ENCODE results near the gene PRDX2. TPM values are rescaled to one million over a fixed set of nuclear protein-coding genes. Genes with fewer than 3 reads are reported as not detected.
A peak's percentile ranks its signal among the peaks of the same experiment; 100 is the strongest.

The PRDX2 gene
- total RNA-seq (2014; rRNA removed; shearing (Covaris generic)) = 465 and 486 TPM in 2 replicates
- polyA plus RNA-seq (2016; fragmentation: Nextera tagmentation; extraction: Ambion mirVana) = 314 and 346 TPM in 2 replicates
- long read RNA-seq, transcript PRDX2-201 (6 exons, 987 nt) = major isoform, 676 of 701 reads
- long read RNA-seq, partial matches to known transcripts = 17 of 701 reads
- long read RNA-seq, other reads (novel, unspliced or antisense) = 8 of 701 reads

- no peak for TF ChIP-seq ZNF331 (CRISPR knock-in tag; IDR thresholded peaks at IDR 0.05; ENCODE audit: low read depth)
- no peak for TF ChIP-seq STAT1 (IDR thresholded peaks at IDR 0.05; ENCODE audit: unreplicated experiment)
- no peak for TF ChIP-seq EZH2phosphoT487 (IDR thresholded peaks at IDR 0.05; ENCODE audit: unreplicated experiment)
- peak; percentile 76 for TF ChIP-seq CREB1 (CRISPR knock-in tag; IDR thresholded peaks at IDR 0.05; ENCODE audit: low read depth)
- peak; percentile 96 for TF ChIP-seq POLR2AphosphoS5 (IDR thresholded peaks at IDR 0.05; ENCODE audit: low read depth)
- TF ChIP-seq, protein P1, sequence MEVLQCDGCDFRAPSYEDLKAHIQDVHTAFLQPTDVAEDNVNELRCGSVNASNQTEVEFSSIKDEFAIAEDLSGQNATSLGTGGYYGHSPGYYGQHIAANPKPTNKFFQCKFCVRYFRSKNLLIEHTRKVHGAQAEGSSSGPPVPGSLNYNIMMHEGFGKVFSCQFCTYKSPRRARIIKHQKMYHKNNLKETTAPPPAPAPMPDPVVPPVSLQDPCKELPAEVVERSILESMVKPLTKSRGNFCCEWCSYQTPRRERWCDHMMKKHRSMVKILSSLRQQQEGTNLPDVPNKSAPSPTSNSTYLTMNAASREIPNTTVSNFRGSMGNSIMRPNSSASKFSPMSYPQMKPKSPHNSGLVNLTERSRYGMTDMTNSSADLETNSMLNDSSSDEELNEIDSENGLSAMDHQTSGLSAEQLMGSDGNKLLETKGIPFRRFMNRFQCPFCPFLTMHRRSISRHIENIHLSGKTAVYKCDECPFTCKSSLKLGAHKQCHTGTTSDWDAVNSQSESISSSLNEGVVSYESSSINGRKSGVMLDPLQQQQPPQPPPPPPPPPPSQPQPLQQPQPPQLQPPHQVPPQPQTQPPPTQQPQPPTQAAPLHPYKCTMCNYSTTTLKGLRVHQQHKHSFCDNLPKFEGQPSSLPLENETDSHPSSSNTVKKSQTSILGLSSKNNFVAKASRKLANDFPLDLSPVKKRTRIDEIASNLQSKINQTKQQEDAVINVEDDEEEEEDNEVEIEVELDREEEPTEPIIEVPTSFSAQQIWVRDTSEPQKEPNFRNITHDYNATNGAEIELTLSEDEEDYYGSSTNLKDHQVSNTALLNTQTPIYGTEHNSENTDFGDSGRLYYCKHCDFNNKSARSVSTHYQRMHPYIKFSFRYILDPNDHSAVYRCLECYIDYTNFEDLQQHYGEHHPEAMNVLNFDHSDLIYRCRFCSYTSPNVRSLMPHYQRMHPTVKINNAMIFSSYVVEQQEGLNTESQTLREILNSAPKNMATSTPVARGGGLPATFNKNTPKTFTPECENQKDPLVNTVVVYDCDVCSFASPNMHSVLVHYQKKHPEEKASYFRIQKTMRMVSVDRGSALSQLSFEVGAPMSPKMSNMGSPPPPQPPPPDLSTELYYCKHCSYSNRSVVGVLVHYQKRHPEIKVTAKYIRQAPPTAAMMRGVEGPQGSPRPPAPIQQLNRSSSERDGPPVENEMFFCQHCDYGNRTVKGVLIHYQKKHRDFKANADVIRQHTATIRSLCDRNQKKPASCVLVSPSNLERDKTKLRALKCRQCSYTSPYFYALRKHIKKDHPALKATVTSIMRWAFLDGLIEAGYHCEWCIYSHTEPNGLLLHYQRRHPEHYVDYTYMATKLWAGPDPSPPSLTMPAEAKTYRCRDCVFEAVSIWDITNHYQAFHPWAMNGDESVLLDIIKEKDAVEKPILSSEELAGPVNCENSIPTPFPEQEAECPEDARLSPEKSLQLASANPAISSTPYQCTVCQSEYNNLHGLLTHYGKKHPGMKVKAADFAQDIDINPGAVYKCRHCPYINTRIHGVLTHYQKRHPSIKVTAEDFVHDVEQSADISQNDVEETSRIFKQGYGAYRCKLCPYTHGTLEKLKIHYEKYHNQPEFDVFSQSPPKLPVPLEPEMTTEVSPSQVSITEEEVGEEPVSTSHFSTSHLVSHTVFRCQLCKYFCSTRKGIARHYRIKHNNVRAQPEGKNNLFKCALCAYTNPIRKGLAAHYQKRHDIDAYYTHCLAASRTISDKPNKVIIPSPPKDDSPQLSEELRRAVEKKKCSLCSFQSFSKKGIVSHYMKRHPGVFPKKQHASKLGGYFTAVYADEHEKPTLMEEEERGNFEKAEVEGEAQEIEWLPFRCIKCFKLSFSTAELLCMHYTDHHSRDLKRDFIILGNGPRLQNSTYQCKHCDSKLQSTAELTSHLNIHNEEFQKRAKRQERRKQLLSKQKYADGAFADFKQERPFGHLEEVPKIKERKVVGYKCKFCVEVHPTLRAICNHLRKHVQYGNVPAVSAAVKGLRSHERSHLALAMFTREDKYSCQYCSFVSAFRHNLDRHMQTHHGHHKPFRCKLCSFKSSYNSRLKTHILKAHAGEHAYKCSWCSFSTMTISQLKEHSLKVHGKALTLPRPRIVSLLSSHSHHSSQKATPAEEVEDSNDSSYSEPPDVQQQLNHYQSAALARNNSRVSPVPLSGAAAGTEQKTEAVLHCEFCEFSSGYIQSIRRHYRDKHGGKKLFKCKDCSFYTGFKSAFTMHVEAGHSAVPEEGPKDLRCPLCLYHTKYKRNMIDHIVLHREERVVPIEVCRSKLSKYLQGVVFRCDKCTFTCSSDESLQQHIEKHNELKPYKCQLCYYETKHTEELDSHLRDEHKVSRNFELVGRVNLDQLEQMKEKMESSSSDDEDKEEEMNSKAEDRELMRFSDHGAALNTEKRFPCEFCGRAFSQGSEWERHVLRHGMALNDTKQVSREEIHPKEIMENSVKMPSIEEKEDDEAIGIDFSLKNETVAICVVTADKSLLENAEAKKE (CRISPR knock-in tag; IDR thresholded peaks at IDR 0.05) = no peak
- no peak for TF ChIP-seq NANOG (IDR thresholded peaks at IDR 0.05; ENCODE audit: borderline replicate concordance)
- TF ChIP-seq JUNB (IDR thresholded peaks at IDR 0.05; ENCODE audit: unreplicated experiment) = no peak
- no peak for TF ChIP-seq EZH2 (IDR thresholded peaks at IDR 0.05; ENCODE audit: low read depth, unreplicated experiment)
- TF ChIP-seq CTCF (conservative IDR thresholded peaks at IDR 0.05; ENCODE audit: low read depth in 2 of 2) = no peak
- TF ChIP-seq ETS1 (IDR thresholded peaks at IDR 0.05) = no peak
- TF ChIP-seq REST (IDR thresholded peaks at IDR 0.05; ENCODE audit: unreplicated experiment) = no peak
- peaks cover 10% of the 10 kb centered on the region for H3K27me3 ChIP-seq (ENCODE audit: insufficient read depth)
- peak within 1 kb of the TSS; percentile 97 for H3K4me2 ChIP-seq
- peak within 1 kb of the TSS; percentile 97 for H2AFZ ChIP-seq
- Mint-ChIP-seq H3K27ac (no peak within 1 kb of the TSS), H3K9me3 (no peaks in the 10 kb centered on the region), H3K4me1 (peaks cover 17% of the 10 kb centered on the region), H3K27me3 (ENCODE audit: insufficient read depth, low read depth, poor library complexity) (peaks cover 7% of the 10 kb centered on the region), H3K36me3 (ENCODE audit: low read depth) (peaks cover 45% of the 10 kb centered on the region), H3K4me3 (peak within 1 kb of the TSS; percentile 93)
- no peaks in the 10 kb centered on the region for H3K9me2 ChIP-seq (ENCODE audit: insufficient read depth)
- H3K27ac ChIP-seq (ENCODE audit: low read depth) = no peak within 1 kb of the TSS
- H3K4me1 ChIP-seq (ENCODE audit: insufficient read depth) = peaks cover 11% of the 10 kb centered on the region; the same call in 1 of the 2 replicates
- H3K79me2 ChIP-seq (replicated peaks; ENCODE audit: insufficient read depth) = peaks cover 13% of the 10 kb centered on the region
- H4K20me1 ChIP-seq (replicated peaks; ENCODE audit: insufficient read depth) = no peaks in the 10 kb centered on the region
- ATAC-seq = peak; percentile 71
- H3K36me3 ChIP-seq (ENCODE audit: insufficient read depth) = peaks cover 9% of the 10 kb centered on the region; the same call in 1 of the 2 replicates
- peak; percentile 94 for DNase-seq (ENCODE audit: low spot score)
- peaks cover 22% of the 10 kb centered on the region for H3F3A ChIP-seq (replicated peaks; ENCODE audit: low read depth)
- peak within 1 kb of the TSS; percentile 99 for H3K4me3 ChIP-seq
These were observed at the start of gene PRDX2, which contains the start of gene THSD8 for GRCh38 chr19:12801466-12802266. TSS of gene PRDX2 (minus strand) at chr19:12801800. CDS start at chr19:12801261, 539 bp downstream. TSS of gene THSD8 (plus strand) at chr19:12802069. CDS start at chr19:12802072, 3 bp downstream.
